Measurements from ENCODE around the gene FUOM.
A peak's percentile ranks its signal among the peaks of the same experiment; 100 is the strongest.
"Not testable (repeated sequence)": the region's sequence is repeated elsewhere in the genome, so short reads cannot be mapped to it uniquely, and the experiment has no call there.

The FUOM gene

DNA sequence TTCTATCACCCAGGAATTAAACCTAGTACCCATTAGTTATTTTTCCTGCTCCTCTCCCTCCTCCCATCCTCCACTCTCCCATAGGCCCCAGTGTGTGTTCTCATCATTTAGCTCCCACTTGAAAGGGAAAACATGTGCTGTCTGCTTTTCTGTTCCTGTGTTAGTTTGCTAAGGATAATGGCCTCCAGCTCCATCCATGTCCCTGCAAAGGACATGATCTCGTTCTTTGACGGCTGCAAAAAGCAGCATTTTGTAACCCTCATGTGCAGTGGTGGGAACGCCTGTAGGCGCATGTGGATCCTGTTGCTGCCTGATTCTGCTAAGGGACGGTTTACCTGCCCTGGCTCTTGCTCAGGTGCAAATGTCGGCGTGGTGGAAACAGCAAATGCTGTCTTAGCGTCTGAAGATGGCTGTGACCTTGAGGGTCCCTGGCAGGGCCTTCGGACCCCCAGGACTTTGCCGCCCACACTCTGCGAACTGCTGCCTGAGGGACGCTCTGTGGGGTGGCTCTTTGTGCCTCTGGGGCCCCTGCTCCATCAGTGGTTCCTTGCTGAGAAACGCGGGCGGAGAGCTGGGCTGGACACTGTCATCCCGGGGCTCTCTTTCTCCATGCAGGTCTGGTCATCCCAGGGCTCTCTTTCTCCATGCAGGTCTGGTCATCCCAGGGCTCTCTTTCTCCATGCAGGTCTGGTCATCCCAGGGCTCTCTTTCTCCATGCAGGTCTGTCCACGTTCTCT, 30.6 kb upstream of the FUOM start:
- DNase-seq, result peak; percentile 61

DNA sequence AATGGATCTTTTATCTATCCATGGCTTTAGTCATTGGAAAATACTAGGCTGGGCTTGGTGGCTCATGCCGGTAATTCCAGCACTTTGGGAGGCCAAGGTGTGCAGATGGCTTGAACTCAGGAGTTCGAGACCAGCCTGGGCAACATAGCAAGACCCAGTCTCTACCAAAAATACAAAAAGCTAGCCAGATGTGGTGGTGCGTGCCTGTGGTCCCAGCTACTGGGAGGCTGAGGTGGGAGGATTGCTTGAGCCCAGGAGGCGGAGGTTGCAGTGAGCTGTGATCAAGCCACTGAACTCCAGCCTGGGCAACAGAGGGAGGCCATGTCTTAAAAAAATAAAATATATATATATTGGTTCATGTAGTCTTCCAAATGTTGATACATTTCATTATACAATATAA, 29.1 kb upstream of the FUOM start:
- peak; percentile 22 for DNase-seq

DNA sequence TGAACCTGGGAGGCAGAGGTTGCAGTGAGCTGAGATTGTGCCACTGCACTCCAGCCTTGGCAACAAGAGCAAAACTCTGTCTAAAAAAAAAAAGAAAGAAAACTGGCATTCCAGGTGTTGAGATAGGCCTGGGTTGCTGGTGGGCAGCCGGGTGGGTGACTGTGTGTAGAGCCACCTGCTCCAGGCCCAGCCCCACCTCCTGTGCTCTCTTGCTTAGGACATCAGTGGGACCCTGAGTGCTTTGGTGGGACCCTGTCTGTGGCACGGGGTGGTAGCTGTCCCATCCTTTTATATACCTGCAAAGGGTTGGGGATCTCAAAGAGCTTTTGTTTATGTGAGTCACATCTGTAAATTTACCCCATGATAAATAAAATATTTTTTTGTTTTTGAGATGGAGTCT, 27.4 kb upstream of the FUOM start:
- DNase-seq, result peak; percentile 16

DNA sequence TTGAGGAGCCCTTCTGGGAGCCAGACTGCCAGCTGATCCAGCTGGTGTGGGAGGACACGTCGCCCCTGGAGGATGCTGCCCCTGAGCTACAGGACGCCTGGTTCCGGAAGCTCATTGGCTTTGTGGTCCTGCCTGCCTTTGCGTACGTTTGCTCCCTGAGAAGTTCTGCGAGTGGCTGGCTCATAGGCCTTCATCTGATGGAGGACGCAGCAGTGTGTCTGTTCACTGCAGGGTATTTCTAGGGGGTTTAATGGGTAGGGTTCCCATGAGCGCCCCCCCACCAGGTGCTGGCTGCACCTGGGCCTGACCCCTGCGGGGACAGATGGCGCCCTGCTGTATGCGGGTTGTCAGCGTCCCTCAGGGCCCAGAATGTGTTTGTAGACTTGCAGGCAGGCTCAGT, 26.3 kb upstream of the FUOM start:
- DNase-seq, result no peak

DNA sequence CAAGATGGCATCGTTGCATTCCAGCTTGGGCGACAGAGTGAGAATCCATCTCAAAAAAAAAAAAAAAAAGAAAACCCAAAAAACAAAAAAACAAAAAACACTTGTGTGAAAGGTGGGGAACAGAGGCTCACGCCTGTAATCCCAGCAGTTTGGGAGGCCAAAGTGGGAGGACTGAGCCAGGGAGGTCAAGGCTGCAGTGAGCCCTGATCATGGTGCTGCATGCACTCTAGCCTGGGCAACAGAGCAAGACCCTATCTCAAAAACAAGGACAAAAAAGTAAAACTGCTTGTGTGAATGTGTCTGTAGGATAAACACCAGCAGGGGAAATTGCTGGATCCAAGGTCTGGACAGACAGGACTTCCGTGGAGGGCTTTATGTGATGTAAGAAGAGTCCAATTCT, 25.7 kb upstream of the FUOM start:
- no peak for DNase-seq

DNA sequence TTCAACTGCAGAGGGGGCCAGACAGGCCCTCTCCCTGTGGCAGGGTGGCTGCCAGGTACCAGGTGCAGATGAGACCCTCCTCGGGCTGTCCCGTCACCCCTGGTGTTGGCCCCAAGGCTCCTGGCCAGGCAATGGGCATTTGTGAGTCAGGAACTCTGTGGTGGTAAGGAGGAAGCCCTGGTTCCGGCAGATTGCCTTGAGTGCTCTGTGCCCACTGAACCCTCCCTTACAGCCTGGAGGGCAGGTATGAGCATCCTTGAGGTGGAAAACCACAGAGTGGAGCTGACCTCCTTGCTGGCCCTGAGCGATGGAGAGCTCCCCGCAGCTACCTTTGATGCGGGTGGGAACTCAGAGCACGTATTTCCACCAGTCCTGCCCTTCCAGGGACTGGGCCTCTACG, 23.2 kb upstream of the FUOM start:
- DNase-seq, result no peak

DNA sequence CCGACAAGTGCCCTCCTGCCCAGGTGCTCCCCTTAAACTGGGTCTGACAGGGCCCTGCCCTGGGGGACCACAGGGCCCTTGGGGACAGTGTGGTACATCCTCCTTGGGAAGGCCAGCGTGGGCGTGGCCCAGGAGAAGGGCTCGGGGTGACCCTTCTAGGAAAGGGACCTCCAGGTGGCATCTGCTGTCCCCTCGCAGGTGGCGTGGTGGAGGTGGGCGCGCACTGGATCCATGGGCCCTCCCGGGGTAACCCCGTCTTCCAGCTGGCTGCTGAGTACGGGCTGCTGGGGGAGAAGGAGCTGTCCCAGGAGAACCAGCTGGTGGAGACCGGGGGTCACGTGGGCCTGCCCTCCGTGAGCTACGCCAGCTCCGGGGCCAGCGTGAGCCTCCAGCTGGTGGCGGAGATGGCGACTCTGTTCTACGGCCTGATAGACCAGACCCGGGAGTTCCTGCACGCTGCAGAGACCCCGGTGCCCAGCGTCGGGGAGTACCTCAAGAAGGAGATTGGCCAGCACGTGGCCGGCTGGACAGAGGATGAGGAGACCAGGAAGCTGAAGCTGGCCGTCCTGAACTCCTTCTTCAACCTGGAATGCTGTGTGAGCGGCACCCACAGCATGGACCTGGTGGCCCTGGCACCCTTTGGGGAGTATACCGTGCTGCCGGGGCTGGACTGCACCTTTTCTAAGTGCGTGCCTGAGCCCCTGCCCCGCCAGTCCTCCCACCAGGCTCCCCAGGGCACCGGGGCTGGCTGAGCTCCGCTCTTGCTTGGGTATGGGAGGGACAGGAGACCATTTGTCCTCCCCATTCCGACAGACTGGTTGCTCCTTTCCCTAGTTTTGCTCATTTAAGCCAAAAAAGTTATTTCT, 22.2 kb upstream of the FUOM start:
- DNase-seq, result no peak

DNA sequence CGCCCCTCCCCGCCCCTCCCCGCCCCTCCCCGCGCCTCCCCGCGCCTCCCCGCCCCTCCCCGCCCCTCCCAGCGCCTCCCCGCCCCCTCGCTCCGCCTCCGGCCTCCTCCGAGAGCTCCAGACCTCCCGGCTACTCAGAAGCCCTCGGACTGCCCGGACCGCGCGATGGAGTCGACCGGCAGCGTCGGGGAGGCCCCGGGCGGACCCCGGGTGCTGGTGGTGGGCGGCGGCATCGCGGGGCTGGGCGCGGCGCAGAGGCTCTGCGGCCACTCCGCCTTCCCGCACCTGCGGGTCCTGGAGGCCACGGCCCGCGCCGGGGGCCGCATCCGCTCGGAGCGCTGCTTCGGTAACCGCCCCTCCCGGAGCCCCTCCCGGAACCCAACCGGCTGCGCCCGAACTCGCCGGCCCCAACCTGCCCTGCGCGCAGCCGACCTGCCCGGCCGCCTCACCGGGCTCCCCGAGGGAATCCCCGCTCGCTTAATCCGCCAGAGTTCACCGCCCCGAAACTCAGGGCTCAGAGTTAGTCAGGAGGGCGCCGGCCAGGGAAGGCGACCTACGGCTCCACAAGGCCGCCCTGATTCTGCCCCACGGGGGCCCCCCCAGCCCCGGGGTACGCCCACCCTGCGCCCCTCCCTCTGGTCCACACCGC, 21.5 kb upstream of the FUOM start, which contains the start of gene PAOX:
Gene PAOX, plus strand, starts transcription at position 111 of the 649 bp plus-strand sequence. Its CDS starts 55 bp downstream, at position 166.
- DNase-seq, result peak; percentile 88

DNA sequence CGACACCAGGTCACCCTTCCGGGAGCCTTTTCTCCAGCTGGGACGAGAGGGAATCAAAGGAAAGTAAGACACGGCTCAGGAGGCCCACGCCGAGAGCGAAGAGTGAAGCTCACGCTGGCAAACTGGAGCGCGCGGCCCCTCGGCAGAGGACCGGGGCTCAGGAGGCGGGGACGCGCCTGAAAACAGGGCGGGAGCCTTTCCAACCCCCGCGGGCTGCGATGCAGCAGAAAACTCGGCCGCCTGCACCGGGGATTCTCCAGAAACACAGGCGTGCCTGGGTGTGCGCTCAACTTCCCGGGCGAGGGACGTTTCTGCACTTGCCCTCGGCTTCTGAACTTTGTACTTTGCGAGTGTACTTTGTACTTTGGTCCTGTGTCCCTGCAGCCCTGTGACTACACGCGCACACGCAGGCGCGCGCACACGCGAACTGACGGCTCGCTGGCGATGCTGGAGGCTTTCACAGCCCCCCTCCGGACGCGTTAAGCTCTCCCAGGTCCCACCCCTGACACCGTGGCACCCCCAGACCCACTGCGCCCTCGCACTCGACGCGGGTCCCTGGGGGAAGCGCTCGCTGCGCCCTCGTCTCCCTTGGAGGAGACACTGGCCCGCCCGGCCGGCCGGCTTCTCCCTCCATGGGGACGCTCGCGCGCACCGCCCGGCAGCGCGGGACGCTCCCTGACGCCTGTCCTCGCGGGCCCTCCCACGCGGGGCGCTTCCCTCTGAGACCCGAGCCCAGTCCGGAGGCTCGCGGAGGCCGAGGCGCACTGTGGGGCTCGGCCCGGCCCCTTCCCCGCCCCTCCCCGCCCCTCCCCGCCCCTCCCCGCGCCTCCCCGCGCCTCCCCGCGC, 20.7 kb upstream of the FUOM start:
- peak; percentile 85 for DNase-seq

DNA sequence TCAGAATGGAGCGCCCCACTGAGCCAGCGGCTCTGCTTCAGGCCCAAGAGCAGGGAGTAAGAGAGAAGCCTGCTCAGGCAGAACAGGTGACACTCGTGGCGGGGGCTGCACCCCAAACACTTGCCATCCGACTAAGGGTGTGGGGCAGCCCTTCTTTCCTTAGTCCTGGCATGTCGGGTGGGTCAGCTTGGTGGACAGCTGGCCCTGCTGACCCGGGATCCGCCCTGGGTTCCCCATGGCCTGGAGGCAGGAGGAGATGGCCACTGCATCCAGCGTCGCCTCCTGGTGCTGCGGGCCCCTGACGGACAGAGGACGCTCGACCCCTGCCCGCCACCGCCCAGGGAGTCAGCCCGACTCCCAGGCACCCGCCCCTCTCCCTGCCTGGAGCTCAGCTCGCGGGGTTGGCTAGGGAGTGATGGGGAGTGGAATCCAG, 20.0 kb upstream of the FUOM start:
- DNase-seq, result no peak

DNA sequence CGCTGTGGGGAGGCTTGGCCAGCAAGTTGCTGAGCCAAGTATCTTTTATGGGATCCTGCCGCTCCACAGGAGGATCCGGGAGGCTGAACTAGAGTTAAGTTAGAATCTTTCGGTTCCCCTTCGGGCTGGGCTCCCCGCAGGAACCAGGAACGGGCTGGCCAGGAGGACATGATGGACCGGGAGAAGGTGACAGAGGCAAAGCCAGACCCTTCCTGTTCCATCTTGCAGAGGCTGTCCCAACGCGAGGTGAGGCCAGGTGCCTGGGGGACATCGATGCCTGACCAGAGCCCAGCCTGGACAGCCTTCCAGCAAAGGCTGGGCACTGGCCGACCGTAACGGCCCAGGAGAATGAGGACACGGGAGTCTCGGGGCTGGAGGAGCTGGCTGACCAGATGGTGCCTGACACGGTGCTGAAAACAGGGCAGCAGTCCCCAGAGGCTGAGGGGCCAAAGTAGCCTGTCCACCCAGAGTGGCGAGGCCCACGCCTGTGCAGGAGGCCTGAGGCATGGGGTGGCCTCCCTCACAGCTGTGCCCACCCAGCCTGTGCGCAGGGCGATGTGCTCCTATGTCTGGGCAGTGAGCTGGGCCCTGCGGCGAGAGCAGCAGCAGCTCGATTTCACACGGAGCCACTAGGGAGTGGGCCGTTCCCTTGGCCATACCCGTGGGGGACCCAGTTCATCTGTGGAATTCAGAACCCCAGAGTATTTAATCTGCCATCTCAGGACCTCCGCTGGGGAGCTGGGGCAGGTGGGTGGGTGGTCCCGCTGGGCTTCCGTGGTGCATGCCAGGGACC, 19.4 kb upstream of the FUOM start:
- DNase-seq, result no peak

DNA sequence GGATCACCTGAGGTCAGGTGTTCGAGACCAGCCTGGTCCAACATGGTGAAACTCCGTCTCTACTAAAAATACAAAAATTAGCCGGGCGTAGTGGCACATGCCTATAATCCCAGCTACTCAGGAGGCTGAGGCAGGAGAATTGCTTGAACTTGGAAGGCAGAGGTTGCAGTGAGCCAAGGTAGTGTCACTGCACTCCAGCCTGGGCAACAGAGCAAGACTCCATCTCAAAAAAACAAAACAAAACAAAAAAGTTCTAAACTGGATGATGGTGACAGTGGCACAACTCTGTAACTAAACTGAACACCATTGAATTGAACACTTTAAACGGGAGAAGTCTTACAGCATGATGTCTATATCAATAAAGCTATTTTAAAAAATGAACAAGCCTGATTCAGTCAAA, 18.4 kb upstream of the FUOM start:
- DNase-seq, result not testable (repeated sequence)

DNA sequence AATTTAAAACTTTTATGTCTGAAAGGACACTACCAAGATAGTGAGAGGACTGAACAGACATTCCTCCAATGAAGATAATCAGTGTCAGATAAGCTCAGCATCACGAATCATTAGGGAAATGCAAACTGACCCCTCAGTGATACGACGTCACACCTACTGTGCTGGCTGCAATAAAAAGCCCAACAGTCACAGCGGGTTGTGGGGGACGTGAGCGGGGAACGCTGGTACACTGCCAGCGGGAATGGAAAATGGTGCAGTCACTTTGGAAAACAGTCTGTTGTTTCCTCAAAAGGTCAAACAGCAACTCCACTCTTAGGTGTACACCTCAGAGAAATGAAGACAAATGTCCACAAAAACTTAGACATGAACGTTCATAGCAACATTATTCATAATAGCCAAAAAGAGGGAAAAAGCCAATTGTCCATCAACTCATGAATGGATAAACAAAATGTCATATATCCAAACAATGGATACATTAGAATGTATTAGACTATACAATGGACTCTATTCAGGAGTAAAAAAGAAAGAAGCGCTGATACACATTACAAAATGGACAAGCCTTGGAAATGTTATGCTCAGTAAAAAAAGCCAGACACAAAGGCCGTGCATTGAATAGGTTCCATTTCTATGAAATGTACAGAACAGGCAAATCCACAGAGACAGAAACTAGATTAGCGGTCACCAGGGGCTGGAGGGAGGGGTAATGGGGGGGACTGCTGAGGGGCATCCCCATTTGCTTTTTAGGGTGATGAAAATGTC, 17.7 kb upstream of the FUOM start:
- DNase-seq, result no peak

DNA sequence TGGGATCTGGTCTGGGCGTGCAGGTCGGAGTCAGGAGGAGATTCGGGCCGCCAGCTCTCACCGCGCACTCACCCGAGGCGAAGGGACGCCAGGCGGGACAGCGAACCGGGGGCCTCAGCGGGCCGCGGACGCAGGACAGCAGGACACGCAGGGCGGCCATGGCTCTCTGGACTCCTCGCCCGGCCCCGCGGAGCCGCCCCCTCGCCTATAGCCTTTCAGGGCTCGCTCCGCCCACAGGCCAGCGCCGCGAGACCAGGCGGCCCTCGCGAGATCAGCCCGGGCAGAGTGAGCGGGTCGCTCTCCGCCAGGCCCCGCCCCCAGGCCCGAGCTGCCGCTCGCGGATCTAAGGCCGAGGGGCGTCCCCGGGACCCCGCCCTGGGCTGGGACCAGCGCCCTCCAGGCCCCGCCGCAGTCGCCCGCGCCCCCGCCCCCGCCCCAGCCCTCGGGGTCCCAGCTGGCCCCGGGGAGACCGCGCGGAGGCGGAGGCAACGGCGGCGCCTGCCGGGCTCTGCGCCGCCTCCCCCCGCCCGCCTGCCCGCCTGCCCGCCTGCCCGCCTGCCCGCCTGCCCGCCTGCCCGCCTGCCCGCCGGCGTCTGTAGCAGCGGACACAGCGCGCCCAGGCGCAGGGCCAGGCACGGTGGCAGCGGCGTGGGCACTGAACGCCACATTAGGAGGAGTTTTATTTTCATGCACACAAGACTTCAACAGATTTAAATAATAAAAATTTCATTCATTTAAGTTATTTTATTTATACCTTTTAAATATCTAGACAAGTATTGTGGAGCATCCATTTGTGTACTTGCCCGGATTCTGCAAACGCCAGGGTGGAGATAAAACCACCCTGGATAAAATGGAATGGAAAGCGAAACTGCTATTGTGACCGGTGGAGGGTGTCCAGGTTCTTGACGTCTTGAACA, 15.6 kb upstream of the FUOM start, which contains the start of gene ECHS1:
Gene ECHS1, minus strand, starts transcription at position 181 of the 917 bp plus-strand sequence. Its CDS starts 21 bp downstream, at position 160.
- peak; percentile 97 for DNase-seq

DNA sequence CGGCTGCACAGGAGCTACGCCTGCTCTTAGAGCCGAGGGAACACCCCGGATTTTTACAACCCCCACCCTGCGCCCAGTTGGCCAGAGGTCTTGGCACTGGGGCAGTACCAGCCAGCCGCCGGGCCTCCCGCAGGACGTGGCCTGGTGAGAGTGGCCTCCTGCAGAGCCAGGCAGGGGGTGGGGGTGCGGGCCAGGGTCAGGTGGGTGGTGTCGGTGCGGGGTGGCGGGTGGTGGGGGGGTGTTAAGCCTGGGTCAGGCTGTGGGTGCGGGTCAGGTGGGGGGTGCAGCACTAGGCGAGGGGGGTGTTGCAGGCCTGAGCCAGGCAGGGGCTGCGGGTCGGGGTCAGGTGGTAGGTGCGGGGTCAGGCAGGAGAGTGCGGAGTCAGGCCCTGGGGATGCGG, 14.7 kb upstream of the FUOM start:
- no peak for DNase-seq

DNA sequence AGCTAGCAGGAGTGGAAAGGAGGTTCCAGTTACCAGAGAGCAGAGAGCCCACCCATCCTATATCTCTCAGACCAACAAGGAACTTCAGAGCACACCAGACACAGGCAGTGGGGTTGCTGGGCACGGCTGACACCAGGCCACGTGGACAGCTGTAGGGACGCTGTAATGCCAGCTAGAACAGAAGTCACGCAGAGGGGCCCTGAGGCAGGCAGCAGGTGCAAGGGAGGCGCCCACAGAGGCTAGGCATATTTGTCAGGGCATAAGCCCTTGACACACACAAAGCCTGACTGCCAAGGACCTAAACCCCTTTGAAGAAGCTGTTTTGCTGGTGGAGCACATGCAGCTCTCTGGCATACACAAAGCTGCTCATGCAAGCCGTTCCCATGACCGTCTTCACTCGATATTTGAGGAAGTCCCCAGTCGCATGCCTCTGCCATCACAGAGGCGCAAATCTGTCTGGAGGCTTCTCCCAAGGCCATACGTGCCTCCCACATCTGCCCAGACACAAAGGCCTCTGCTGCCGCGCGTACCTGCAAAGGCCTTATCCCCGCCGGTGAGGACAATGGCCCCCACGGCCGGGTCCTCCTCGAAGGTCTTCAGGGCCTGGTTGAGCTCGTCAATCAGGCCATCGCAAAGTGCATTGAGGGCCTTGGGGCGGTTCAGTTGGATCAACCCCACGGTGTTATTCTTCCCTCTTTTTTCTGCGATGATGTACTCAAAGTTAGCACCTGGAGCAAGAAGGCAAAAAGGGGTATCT, 12.4 kb upstream of the FUOM start:
- DNase-seq, result no peak

DNA sequence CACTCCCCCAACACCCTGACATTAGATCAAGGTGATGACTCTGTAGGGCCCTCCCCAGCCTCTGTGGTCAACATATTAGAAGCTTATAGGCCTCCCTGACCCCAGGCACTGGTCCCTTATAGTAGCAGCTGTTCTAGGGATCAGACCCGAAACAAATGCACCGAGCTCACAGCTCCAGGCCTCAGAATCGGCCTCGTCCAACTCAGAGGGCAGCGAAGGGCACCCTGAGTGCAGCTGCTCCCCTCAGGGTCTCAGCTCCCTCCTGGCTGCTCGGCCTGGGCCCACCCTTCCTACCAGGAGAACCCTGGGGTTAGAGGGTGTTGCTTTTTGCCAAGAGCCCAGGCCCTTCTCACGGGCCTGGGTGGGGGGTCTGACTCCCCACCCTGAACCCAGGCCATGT, 10.3 kb upstream of the FUOM start:
- DNase-seq, result no peak

DNA sequence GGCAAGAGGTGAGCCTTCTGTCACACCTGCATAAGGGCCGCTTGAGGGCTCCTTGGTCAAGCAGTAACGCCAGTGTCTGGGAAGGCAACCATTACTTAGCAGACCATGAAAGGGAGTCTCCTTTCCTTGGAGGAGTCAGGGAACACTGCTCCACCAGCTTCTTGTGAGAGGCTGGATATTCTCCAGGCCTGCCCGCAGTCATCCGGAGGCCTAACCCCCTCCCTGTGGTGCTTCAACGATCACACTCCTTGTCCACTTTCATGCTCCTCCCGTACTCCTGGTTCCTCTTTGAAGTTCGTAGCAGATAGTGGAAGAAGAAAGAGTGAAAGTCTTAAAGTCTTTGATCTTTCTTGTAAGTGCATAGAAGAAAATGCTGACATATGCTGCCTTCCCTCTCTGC, 9.6 kb upstream of the FUOM start:
- not testable (repeated sequence) for DNase-seq

DNA sequence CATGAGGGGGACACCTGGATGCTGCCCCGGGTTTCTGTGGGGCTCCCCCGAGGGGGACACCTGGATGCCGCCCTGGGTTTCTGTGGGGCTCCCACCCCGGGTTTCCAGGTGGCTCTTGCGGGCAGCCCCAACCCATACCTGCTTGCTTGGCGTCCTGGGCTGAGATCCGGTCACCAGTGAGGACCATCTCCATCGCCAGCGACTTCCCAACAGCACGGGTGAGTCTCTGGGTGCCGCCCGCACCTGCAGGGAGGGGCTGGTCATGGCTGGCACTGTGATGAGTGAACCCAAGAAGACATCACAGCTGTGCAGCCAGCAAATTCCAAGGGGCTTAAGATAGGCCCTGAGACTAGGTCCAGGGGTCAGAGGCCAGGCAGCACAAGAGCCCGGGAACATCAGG, 8.9 kb upstream of the FUOM start:
- DNase-seq, result no peak

Data from activated effector memory CD4-positive, alpha-beta T cell treated with anti-CD3 and anti-CD28 coated beads, Interleukin-2, amount 50 U/mL, for 16 hours (primary cell).